ENCODE measurements around the gene CEP135. TPM values are rescaled to one million over a fixed set of nuclear protein-coding genes. Genes with fewer than 3 reads are reported as not detected.

CEP135 gene
- polyA plus RNA-seq, 1 donor from 2014 or later: 5.2 TPM

GRCh38 chr4:56058555-56058954 lies 109.8 kb downstream of the CEP135 start:
- H3K4me3 ChIP-seq (ENCODE audit: low read length): no peak overlapping the region
- no peaks in the 10 kb centered on the region for H3K27me3 ChIP-seq (ENCODE audit: insufficient read depth, low read depth, low read length)
- H3K9ac ChIP-seq (ENCODE audit: low read length): no peak overlapping the region
- no peak for TF ChIP-seq MXI1 (conservative IDR thresholded peaks at IDR 0.05; ENCODE audit: poor library complexity, severe bottlenecking)
- no peak for TF ChIP-seq EZH2 (IDR thresholded peaks at IDR 0.05; ENCODE audit: borderline replicate concordance, insufficient read depth, low read length, poor library complexity, severe bottlenecking)
- TF ChIP-seq REST (IDR thresholded peaks at IDR 0.05; ENCODE audit: borderline replicate concordance): no peak
- no peak for TF ChIP-seq TAF1 (IDR thresholded peaks at IDR 0.05; ENCODE audit: low read depth)
- TF ChIP-seq RAD21 (conservative IDR thresholded peaks at IDR 0.05): no peak
- TF ChIP-seq SMC3 (conservative IDR thresholded peaks at IDR 0.05; ENCODE audit: poor library complexity): no peak
- TF ChIP-seq CTCF (IDR thresholded peaks at IDR 0.05; ENCODE audit: poor library complexity, severe bottlenecking): no peak
- TF ChIP-seq EP300 (conservative IDR thresholded peaks at IDR 0.05; ENCODE audit: poor library complexity, severe bottlenecking): no peak
- TF ChIP-seq POLR2AphosphoS5 (IDR thresholded peaks at IDR 0.05): no peak
- H3K79me2 ChIP-seq (replicated peaks; ENCODE audit: insufficient read depth, low read length): peaks cover 72% of the 10 kb centered on the region
- H3K9me2 ChIP-seq (ENCODE audit: insufficient read depth, low read length): no peaks in the 10 kb centered on the region
- no peaks in the 10 kb centered on the region for H3K9me3 ChIP-seq (ENCODE audit: low read length)
- no peak overlapping the region for H3K27ac ChIP-seq (ENCODE audit: low read length)
- peaks cover 5% of the 10 kb centered on the region for H4K20me1 ChIP-seq (ENCODE audit: insufficient read depth)
- no peak overlapping the region for H2AFZ ChIP-seq (ENCODE audit: low read depth, low read length)
- no peaks in the 10 kb centered on the region for H3K36me3 ChIP-seq (ENCODE audit: insufficient read depth, low read length)
- no peak overlapping the region for H3K4me2 ChIP-seq (ENCODE audit: low read length)
- H3F3A ChIP-seq (ENCODE audit: insufficient read depth, low read length, poor library complexity, severe bottlenecking): no peaks in the 10 kb centered on the region

GRCh38 chr4:56060036-56060435 lies 111.3 kb downstream of the CEP135 start:
- Histone ChIP-seq H2AFZ (ENCODE audit: low read depth, low read length) (no peak overlapping the region), H3K79me2 (replicated peaks; ENCODE audit: insufficient read depth, low read length) (peaks cover 70% of the 10 kb centered on the region), H3F3A (ENCODE audit: insufficient read depth, low read length, poor library complexity, severe bottlenecking) (no peaks in the 10 kb centered on the region), H4K20me1 (ENCODE audit: insufficient read depth) (peaks cover 5% of the 10 kb centered on the region), H3K9ac (ENCODE audit: low read length) (no peak overlapping the region), H3K4me3 (ENCODE audit: low read length) (no peak overlapping the region), H3K9me3 (ENCODE audit: low read length) (no peaks in the 10 kb centered on the region), H3K36me3 (ENCODE audit: insufficient read depth, low read length) (no peaks in the 10 kb centered on the region), H3K4me2 (ENCODE audit: low read length) (no peak overlapping the region), H3K9me2 (ENCODE audit: insufficient read depth, low read length) (no peaks in the 10 kb centered on the region), H3K27ac (ENCODE audit: low read length) (no peak overlapping the region), H3K27me3 (ENCODE audit: insufficient read depth, low read depth, low read length) (no peaks in the 10 kb centered on the region)
- no peak for TF ChIP-seq EZH2 (IDR thresholded peaks at IDR 0.05; ENCODE audit: borderline replicate concordance, insufficient read depth, low read length, poor library complexity, severe bottlenecking)
- no peak for TF ChIP-seq MXI1 (conservative IDR thresholded peaks at IDR 0.05; ENCODE audit: poor library complexity, severe bottlenecking)
- no peak for TF ChIP-seq EP300 (conservative IDR thresholded peaks at IDR 0.05; ENCODE audit: poor library complexity, severe bottlenecking)
- TF ChIP-seq SMC3 (conservative IDR thresholded peaks at IDR 0.05; ENCODE audit: poor library complexity): no peak
- no peak for TF ChIP-seq CTCF (IDR thresholded peaks at IDR 0.05; ENCODE audit: poor library complexity, severe bottlenecking)
- TF ChIP-seq TAF1 (IDR thresholded peaks at IDR 0.05; ENCODE audit: low read depth): no peak
- TF ChIP-seq RAD21 (conservative IDR thresholded peaks at IDR 0.05): no peak
- no peak for TF ChIP-seq POLR2AphosphoS5 (IDR thresholded peaks at IDR 0.05)
- TF ChIP-seq REST (IDR thresholded peaks at IDR 0.05; ENCODE audit: borderline replicate concordance): no peak
